ENCODE measurements around the gene USP10.

The USP10 gene

DNA sequence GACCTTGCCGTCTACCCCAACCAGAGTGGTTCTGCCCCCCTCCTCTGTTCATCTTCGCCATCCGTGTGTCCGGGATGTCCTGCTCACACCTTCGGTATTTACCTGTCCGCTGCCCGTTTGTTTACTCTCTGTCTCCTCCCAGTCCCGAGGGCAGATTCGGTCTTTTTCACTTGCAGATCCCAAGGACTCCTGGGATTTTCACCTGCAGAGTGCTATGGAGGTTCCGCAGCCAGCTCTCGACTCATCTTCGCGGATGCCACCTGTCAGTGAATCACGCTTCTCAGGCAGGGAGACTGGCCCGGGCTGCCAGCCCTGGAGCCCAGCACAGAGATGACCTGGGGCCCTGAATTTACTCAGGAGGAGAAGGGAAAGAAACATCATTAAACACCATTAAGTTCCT is 128.1 kb downstream of the USP10 start:
- H3K27ac ChIP-seq (ENCODE audit: low read depth, low read length) = no peak overlapping the region
- 91% methylated on average over 15 of the region's 15 CpGs for WGBS

DNA sequence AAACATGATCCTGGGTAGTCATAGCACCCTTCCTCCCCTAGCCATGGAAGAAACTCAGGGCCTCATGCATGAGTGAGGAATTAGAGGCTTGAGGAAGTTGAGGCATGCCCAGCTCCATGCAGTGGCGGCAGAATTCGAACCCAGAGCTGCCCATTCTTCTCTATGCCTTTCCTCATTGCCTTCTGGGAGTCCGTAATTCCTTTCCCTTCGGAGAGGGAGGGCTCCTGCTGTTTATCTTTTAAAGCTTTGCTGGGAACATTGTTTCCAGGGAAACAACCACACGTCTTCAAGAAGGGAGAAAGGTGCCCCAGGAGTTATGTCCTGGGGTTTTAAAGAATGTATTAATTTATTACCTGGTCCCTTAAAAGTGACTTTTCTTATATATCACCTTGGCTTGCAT is 128.5 kb downstream of the USP10 start:
- no peak overlapping the region for H3K27ac ChIP-seq (ENCODE audit: low read depth, low read length)
- H3K36me3 ChIP-seq (ENCODE audit: insufficient read depth, low read length) = no peaks in the 10 kb centered on the region
- no peaks in the 10 kb centered on the region for H3K4me1 ChIP-seq (ENCODE audit: insufficient read depth, low read length)
- no peak overlapping the region for H3K4me3 ChIP-seq (ENCODE audit: low read length)
- WGBS = 75% methylated on average over 5 of the region's 5 CpGs
- no peak overlapping the region for H3K9ac ChIP-seq (ENCODE audit: low read depth, low read length)
- H3K27me3 ChIP-seq (ENCODE audit: insufficient read depth, low read length) = no peaks in the 10 kb centered on the region
- H3K9me3 ChIP-seq (ENCODE audit: insufficient read depth, low read depth, low read length) = no peaks in the 10 kb centered on the region

More for the DNA sequence above, 128.1 kb downstream of the USP10 start:
- no peaks in the 10 kb centered on the region for H3K4me1 ChIP-seq (ENCODE audit: insufficient read depth, low read length)
- H3K9me3 ChIP-seq (ENCODE audit: insufficient read depth, low read depth, low read length) = no peaks in the 10 kb centered on the region
- no peaks in the 10 kb centered on the region for H3K27me3 ChIP-seq (ENCODE audit: insufficient read depth, low read length)
- H3K4me3 ChIP-seq (ENCODE audit: low read length) = no peak overlapping the region
- H3K36me3 ChIP-seq (ENCODE audit: insufficient read depth, low read length) = no peaks in the 10 kb centered on the region
- no peak overlapping the region for H3K9ac ChIP-seq (ENCODE audit: low read depth, low read length)
